ENCODE measurements around the gene TMEM151A. TPM values are rescaled to one million over a fixed set of nuclear protein-coding genes. Genes with fewer than 3 reads are reported as not detected.

Gene TMEM151A
- total and polyA plus RNA-seq, 11 donors, result 0.08 to 7.9 (median 0.12) TPM; not detected in 5

DNA sequence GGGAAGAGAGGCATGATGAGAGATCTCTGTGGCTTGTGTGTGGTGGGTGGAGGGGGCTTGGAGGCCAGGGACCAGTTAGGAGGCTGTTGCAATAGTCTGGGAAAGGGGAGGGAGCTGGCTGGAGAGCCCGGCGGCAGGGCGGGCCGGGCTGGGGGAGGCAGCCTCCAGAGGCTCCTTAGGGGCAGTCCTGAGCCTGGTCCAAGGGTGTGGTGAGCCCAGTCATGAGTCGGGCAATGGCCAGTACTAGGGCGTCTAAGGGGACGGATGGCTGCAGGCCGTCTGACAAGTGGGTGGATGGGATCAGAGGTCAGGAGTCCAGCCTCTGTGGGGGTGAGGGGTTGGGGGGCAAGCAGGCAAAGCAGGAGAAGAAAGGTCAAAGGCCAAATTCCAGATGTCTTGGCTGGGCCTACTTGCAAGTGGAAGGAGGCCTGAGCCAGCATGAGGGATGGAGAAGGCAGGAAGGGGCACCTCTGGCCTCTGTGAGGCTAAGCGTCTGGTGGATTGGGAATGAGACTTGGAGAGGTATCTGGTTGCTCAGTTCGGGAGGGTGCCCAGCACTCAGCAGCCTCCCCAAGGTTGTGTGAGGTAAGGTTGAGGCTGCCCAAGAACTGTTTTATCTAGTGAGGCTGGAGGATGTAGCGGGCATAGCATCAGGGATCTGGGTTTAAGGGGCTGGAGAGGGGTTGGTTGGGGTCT lies 31.2 kb downstream of the TMEM151A start:
- peak in 3 of 4 donors; percentile 29 to 69 (median 66) for ATAC-seq

DNA sequence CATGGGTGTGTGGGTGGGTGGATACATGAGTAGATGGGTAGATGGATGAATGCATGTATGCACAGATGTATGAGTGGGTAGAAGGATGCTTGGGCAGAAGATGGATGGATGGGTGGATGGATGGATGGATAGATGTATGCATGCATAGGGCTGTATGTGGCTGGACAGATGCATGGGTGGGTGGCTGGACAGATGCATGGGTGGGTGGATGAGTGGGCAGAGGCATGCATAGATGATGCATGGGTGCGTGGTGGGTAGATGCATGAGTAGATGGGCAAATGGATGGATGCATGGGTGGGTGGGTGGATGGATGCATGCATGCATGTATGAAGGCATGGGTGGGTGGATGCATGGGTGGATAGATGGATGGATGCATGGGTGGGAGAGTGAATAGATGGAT lies 32.0 kb downstream of the TMEM151A start:
- H3K9me3 ChIP-seq, result no peaks in the 10 kb centered on the region
- H3K4me1 ChIP-seq, result peaks cover 3 to 41% (median 32%) of the 10 kb centered on the region in 12 donors
- no peak overlapping the region for H3K27ac ChIP-seq
- ATAC-seq (no peak), DNase-seq (peak in 2 of 5 donors; percentile 4 to 15)
- H3K27me3 ChIP-seq, result no peaks in the 10 kb centered on the region
- TF ChIP-seq, protein P1, sequence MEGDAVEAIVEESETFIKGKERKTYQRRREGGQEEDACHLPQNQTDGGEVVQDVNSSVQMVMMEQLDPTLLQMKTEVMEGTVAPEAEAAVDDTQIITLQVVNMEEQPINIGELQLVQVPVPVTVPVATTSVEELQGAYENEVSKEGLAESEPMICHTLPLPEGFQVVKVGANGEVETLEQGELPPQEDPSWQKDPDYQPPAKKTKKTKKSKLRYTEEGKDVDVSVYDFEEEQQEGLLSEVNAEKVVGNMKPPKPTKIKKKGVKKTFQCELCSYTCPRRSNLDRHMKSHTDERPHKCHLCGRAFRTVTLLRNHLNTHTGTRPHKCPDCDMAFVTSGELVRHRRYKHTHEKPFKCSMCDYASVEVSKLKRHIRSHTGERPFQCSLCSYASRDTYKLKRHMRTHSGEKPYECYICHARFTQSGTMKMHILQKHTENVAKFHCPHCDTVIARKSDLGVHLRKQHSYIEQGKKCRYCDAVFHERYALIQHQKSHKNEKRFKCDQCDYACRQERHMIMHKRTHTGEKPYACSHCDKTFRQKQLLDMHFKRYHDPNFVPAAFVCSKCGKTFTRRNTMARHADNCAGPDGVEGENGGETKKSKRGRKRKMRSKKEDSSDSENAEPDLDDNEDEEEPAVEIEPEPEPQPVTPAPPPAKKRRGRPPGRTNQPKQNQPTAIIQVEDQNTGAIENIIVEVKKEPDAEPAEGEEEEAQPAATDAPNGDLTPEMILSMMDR (IDR thresholded peaks at IDR 0.05), result no peak
- no peak for TF ChIP-seq POLR2A (IDR thresholded peaks at IDR 0.05)
- 97 to 100% (median 98%) methylated on average over 1 of the region's 1 CpG for WGBS, 4 donors
- H3K4me3 ChIP-seq, result no peak overlapping the region
- intact Hi-C loops (cut with DNase I), result no loop called here
- no peaks in the 10 kb centered on the region for H3K36me3 ChIP-seq

More for the DNA sequence above, 31.2 kb downstream of the TMEM151A start:
- WGBS, 4 donors, result 62 to 80% (median 78%) methylated on average over 11 of the region's 11 CpGs
- H3K27ac ChIP-seq, result peak overlapping the region in 5 of 12 donors; percentile 9 to 30 (median 22)
- no peaks in the 10 kb centered on the region for H3K36me3 ChIP-seq
- no peaks in the 10 kb centered on the region for H3K27me3 ChIP-seq
- intact Hi-C loops (cut with DNase I), result no loop called here
- no peaks in the 10 kb centered on the region for H3K9me3 ChIP-seq
- H3K4me3 ChIP-seq, result no peak overlapping the region
- peaks cover 0 to 41% (median 32%) of the 10 kb centered on the region in 12 donors for H3K4me1 ChIP-seq
- peak in 3 of 5 donors; percentile 76 to 84 (median 79) for DNase-seq
- TF ChIP-seq, protein P1 (IDR thresholded peaks at IDR 0.05), result no peak
- no peak for TF ChIP-seq POLR2A (IDR thresholded peaks at IDR 0.05)

DNA sequence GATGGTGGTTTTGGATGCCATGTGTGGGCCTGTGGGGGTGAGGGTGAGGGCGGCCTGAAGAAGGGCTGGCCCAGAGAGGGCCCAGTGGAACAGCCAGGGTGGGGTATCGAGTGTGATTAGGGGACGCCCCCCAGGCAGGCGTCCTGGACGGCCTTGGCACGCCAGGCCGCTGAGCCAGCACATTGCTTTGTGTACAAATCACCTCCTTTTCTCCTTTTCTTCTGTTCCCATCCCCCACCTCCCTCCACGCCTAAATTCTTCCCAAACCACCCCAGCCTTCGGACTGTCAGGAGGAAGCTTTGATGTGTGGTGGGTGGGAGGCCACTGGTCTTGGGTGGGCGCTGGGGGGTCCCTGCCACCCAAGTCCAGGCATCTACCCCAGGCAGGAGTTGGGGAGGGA lies 33.0 kb downstream of the TMEM151A start:
- 83 to 90% (median 85%) methylated on average over 10 of the region's 10 CpGs for WGBS, 4 donors

DNA sequence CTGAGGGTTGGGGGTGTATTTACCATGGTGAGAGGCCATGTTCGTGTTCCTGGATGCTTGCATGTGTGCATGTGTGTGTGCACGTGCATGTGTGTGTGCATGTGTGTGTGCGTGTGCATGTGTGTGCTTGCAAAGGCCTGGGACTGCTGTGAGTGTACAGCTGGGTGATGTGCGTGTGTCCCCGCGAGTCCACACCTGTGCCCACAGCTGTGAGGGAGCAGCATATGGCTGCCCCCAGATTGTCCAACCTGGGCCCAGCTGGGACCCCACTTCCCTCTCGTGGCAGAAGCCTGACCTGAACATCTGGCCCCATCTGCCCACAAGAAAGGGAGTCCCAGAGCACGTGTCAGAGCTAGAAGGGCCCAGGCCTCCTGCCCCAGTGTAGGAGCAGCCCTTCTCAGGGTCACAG lies 33.6 kb downstream of the TMEM151A start:
- H3K4me3 ChIP-seq, result no peak overlapping the region
- intact Hi-C loops (cut with DNase I), result loop anchor here in 1 of 10 donors (5.0 kb wide), 1 partner anchor 62 kb away; no protein-coding TSS in a partner anchor
- no peaks in the 10 kb centered on the region for H3K36me3 ChIP-seq
- DNase-seq (no peak), ATAC-seq (no peak)
- no peaks in the 10 kb centered on the region for H3K9me3 ChIP-seq
- no peaks in the 10 kb centered on the region for H3K27me3 ChIP-seq
- H3K27ac ChIP-seq, result peak overlapping the region in 6 of 12 donors; percentile 13 to 84 (median 79)
- H3K4me1 ChIP-seq, result peaks cover 4 to 47% (median 32%) of the 10 kb centered on the region in 12 donors
- 77 to 87% (median 85%) methylated on average over 4 to 8 of the region's 8 CpGs for WGBS, 4 donors
- TF ChIP-seq, protein P1 (IDR thresholded peaks at IDR 0.05), result no peak
- TF ChIP-seq POLR2A (IDR thresholded peaks at IDR 0.05), result no peak

More for the DNA sequence above, 33.0 kb downstream of the TMEM151A start:
- Histone ChIP-seq H3K36me3 (no peaks in the 10 kb centered on the region), H3K9me3 (no peaks in the 10 kb centered on the region), H3K4me1 (peaks cover 4 to 47% (median 32%) of the 10 kb centered on the region in 12 donors), H3K4me3 (no peak overlapping the region), H3K27me3 (no peaks in the 10 kb centered on the region), H3K27ac (no peak overlapping the region)
- no peak for DNase-seq
- no peak for TF ChIP-seq POLR2A (IDR thresholded peaks at IDR 0.05)
- TF ChIP-seq, protein P1 (IDR thresholded peaks at IDR 0.05), result no peak
- ATAC-seq, result no peak
- intact Hi-C loops (cut with DNase I), result loop anchor here in 1 of 10 donors (5.0 kb wide), 1 partner anchor 63 kb away; no protein-coding TSS in a partner anchor
